ENCODE results near the gene PARD6B. TPM values are rescaled to one million over a fixed set of nuclear protein-coding genes. Genes with fewer than 3 reads are reported as not detected.

PARD6B gene
- total and polyA plus RNA-seq, 2 of the 13 experiments (the other 11 are each of a cell fraction or from before 2014, with no cell fraction given) = 6.9 to 22.2 TPM

- Histone ChIP-seq H3K4me2 (ENCODE audit: low read depth, low read length) (peak overlapping the region; percentile 50), H3K79me2 (ENCODE audit: insufficient read depth, low read length) (peaks cover 52% of the 10 kb centered on the region), H3K4me3 (replicated peaks in 1 of 3; ENCODE audit: insufficient read depth in 1 of 3, low read depth in 2 of 3, low read length in 3 of 3) (peak overlapping the region in 1 of 3 experiments; percentile 21; a peak in 1 of 6 replicates), H4K20me1 (ENCODE audit: insufficient read depth, low read length) (no peaks in the 10 kb centered on the region), H3K27me3 (ENCODE audit: control insufficient read depth in 1 of 2, insufficient read depth in 2 of 2, low read length in 2 of 2) (no peaks in the 10 kb centered on the region), H3K27ac (ENCODE audit: extremely low read length, insufficient read depth, low read length) (peak overlapping the region; percentile 78), H3K9ac (ENCODE audit: insufficient read depth, low read depth, low read length) (peak overlapping the region; percentile 32), H3K9me3 (ENCODE audit: low read length) (no peaks in the 10 kb centered on the region), H3K4me1 (ENCODE audit: insufficient read depth, low read length) (peaks cover 73% of the 10 kb centered on the region), H2AFZ (ENCODE audit: low read length) (no peak overlapping the region), H3K36me3 (replicated peaks in 1 of 2; ENCODE audit: control insufficient read depth in 1 of 2, insufficient read depth in 2 of 2, low read length in 2 of 2) (peaks cover 6 to 25% of the 10 kb centered on the region in 2 experiments)
- ATAC-seq (peak; percentile 63), FAIRE-seq (peak; percentile 79), DNase-seq (ENCODE audit: low spot score) (peak; percentile 99)
- ChIA-PET CTCF (ENCODE audit: low intra/inter-chr PET ratio, low total read pairs) (no interaction called here), POLR2A (interaction anchor here (1.0 to 5.0 kb wide), 12 partner anchors 9 to 154 kb away, joined by 3 to 65 read pairs (median 4); partner anchors contain the start of gene PARD6B)
- TSS peak; percentile 9 for BruUV-seq (replicated peaks)
- intact Hi-C loops (cut with micrococcal nuclease; ENCODE audit: unreplicated experiment) (loop anchor here (1.0 kb wide), 1 partner anchor 120 kb away; no protein-coding TSS in a partner anchor), in situ Hi-C loops (cut with HindIII; ENCODE audit: extremely low pct_ligation_motif_present, low pct_unique_long_range_greater_than_20kb) (loop anchor here (25.0 kb wide), 1 partner anchor 109 kb away; no protein-coding TSS in a partner anchor)
- 26% methylated on average over 3 of the region's 3 CpGs for whole genome bisulfite sequencing (ENCODE audit: low lambda C conversion rate)
- TF ChIP-seq ARNTL (CRISPR knock-in tag; IDR thresholded peaks at IDR 0.05) (no peak; the same call in 1 of the 2 replicates), ZNF776 (CRISPR knock-in tag; IDR thresholded peaks at IDR 0.05) (no peak), PATZ1 (CRISPR knock-in tag; IDR thresholded peaks at IDR 0.05) (0 out of 2 replicates have a peak, but pooled peaks have one; percentile 25), NFKB2 (CRISPR knock-in tag; IDR thresholded peaks at IDR 0.05; ENCODE audit: borderline replicate concordance) (no peak), MATR3 (CRISPR knock-in tag; IDR thresholded peaks at IDR 0.05) (no peak), PITX1 (CRISPR knock-in tag; IDR thresholded peaks at IDR 0.05) (peak; percentile 38; the same call in 1 of the 2 replicates), ZNF512 (CRISPR knock-in tag; IDR thresholded peaks at IDR 0.05) (no peak), HOMEZ (CRISPR knock-in tag; IDR thresholded peaks at IDR 0.05; ENCODE audit: low read depth) (peak; percentile 89), DMTF1 (CRISPR knock-in tag; IDR thresholded peaks at IDR 0.05) (no peak), ZZZ3 (CRISPR knock-in tag; IDR thresholded peaks at IDR 0.05; ENCODE audit: borderline replicate concordance) (no peak), CENPBD1 (CRISPR knock-in tag; IDR thresholded peaks at IDR 0.05; ENCODE audit: borderline replicate concordance, low read depth) (no peak), MEF2D (CRISPR knock-in tag; IDR thresholded peaks at IDR 0.05) (peak; percentile 43; the same call in 1 of the 2 replicates)
Observed at GRCh38 chr20:50746138-50746940, 15.0 kb downstream of the PARD6B start.

Measured in HepG2 (cell line).